HPDE6-E6E7 (cell line): ENCODE data around the gene PTGER2.

Experiments used
- DNase-seq: peaks from one replicate; pipeline ENCODE4 v3.0.0; 2011; ENCODE audit warnings: missing footprints; ENCODE audit errors: extremely low spot score

PTGER2 gene

GRCh38 chr14:52305014-52305413 is 9.1 kb upstream of the PTGER2 start:
- no peak for DNase-seq

GRCh38 chr14:52307376-52307775 is 6.7 kb upstream of the PTGER2 start:
- DNase-seq, result no peak

GRCh38 chr14:52307905-52308304 is 6.2 kb upstream of the PTGER2 start:
- DNase-seq, result no peak

GRCh38 chr14:52310541-52310940 is 3.6 kb upstream of the PTGER2 start:
- no peak for DNase-seq

- no peak for DNase-seq
Measured at GRCh38 chr14:52312931-52313355, 1.2 kb upstream of the PTGER2 start.

- DNase-seq, result no peak
Measured at GRCh38 chr14:52313462-52313861, 650 bp upstream of the PTGER2 start.

- peak; percentile 9 for DNase-seq
Measured at GRCh38 chr14:52314595-52315354, 663 bp downstream of the PTGER2 start.

GRCh38 chr14:52315355-52315718 is 1.2 kb downstream of the PTGER2 start:
- no peak for DNase-seq

GRCh38 chr14:52318062-52318461 is 4.0 kb downstream of the PTGER2 start:
- DNase-seq, result no peak

GRCh38 chr14:52318826-52319645 is 4.9 kb downstream of the PTGER2 start:
- no peak for DNase-seq

GRCh38 chr14:52319919-52320318 is 5.8 kb downstream of the PTGER2 start:
- no peak for DNase-seq

GRCh38 chr14:52325126-52325525 is 11.0 kb downstream of the PTGER2 start:
- DNase-seq, result peak; percentile 12

GRCh38 chr14:52325630-52326029 is 11.5 kb downstream of the PTGER2 start:
- no peak for DNase-seq

GRCh38 chr14:52327374-52328226 is 13.5 kb downstream of the PTGER2 start:
- DNase-seq, result no peak

GRCh38 chr14:52328276-52328675 is 14.2 kb downstream of the PTGER2 start:
- no peak for DNase-seq

- no peak for DNase-seq
Measured at GRCh38 chr14:52329678-52330369, 15.7 kb downstream of the PTGER2 start.

- DNase-seq, result no peak
Measured at GRCh38 chr14:52332269-52332668, 18.2 kb downstream of the PTGER2 start.

- DNase-seq, result no peak
Measured at GRCh38 chr14:52333108-52333507, 19.0 kb downstream of the PTGER2 start.

GRCh38 chr14:52333823-52334657 is 19.9 kb downstream of the PTGER2 start:
- no peak for DNase-seq

GRCh38 chr14:52336241-52336640 is 22.1 kb downstream of the PTGER2 start:
- no peak for DNase-seq
